Endodermal cell (in vitro differentiated cells): ENCODE results near the gene ZNF239. TPM values are rescaled to one million over a fixed set of nuclear protein-coding genes. Genes with fewer than 3 reads are reported as not detected.

ENCODE experiments used
- DNase-seq: peaks from one replicate; pipeline ENCODE4 v3.0.0-alpha.2; 2017
- H3K27ac ChIP-seq: 2 replicates; pipeline ENCODE4 v1.5.1; 2013; ENCODE audit warnings: mild to moderate bottlenecking, low read depth, low read length, moderate library complexity
- H3K27me3 ChIP-seq: 2 replicates; pipeline ENCODE4 v1.6.1; 2013; ENCODE audit warnings: mild to moderate bottlenecking, low read length, moderate library complexity; ENCODE audit not compliant: insufficient read depth, control insufficient read depth, poor library complexity, severe bottlenecking
- H3K36me3 ChIP-seq: 2 replicates; pipeline ENCODE4 v1.7.0; 2013; ENCODE audit warnings: mild to moderate bottlenecking, low read length, moderate library complexity; ENCODE audit not compliant: control insufficient read depth, insufficient read depth
- H3K4me1 ChIP-seq: one replicate; pipeline ENCODE4 v1.7.0; 2013; ENCODE audit warnings: low read length; ENCODE audit not compliant: control insufficient read depth, insufficient read depth
- H3K4me3 ChIP-seq: 2 replicates; pipeline ENCODE4 v1.5.1; 2013; ENCODE audit warnings: mild to moderate bottlenecking, low read length, moderate library complexity
- H3K9ac ChIP-seq: 2 replicates; pipeline ENCODE4 v1.6.1; 2013; ENCODE audit warnings: mild to moderate bottlenecking, low read length, moderate library complexity; ENCODE audit not compliant: poor library complexity, severe bottlenecking; ENCODE audit errors: extremely low read depth
- H3K9me3 ChIP-seq: 2 replicates; pipeline ENCODE4 v1.6.1; 2013; ENCODE audit warnings: mild to moderate bottlenecking, low read length, moderate library complexity; ENCODE audit not compliant: control insufficient read depth
- H3K27ac Mint-ChIP-seq: 2 replicates; pipeline ENCODE4 v1.8.0; 2020; ENCODE audit warnings: mixed read lengths
- H3K27me3 Mint-ChIP-seq: 2 replicates; pipeline ENCODE4 v1.8.0; 2021; ENCODE audit warnings: mild to moderate bottlenecking, mixed read lengths; ENCODE audit not compliant: insufficient read depth
- H3K36me3 Mint-ChIP-seq: 2 replicates; pipeline ENCODE4 v1.8.0; 2020; ENCODE audit warnings: low read depth, mixed read lengths
- H3K4me1 Mint-ChIP-seq: 2 replicates; pipeline ENCODE4 v1.8.0; 2020; ENCODE audit warnings: mixed read lengths
- H3K4me3 Mint-ChIP-seq: 2 replicates; pipeline ENCODE4 v1.8.0; 2020; ENCODE audit warnings: mild to moderate bottlenecking, moderate library complexity, mixed read lengths
- H3K9me3 Mint-ChIP-seq: 2 replicates; pipeline ENCODE4 v1.8.0; 2020; ENCODE audit warnings: mild to moderate bottlenecking, mixed read lengths
- WGBS, 2 experiments: methylation state at CpG; one replicate each; pipeline versions ENCODE4 v1.1.5 to v1.1.7; 2013; ENCODE audit warnings: missing lambda C conversion rate in 2 of 2, mixed read lengths in 1 of 2; ENCODE audit not compliant: insufficient coverage in 1 of 2, insufficient read length in 1 of 2; 5-methylcytosine and 5-hydroxymethylcytosine counted together
- long read RNA-seq, 4 experiments: library from polyadenylated mRNA in 2 of 4; library from RNA in 1 of 4; library from capped mRNA in 1 of 4; stranded (forward) in 3 of 4; unstranded in 1 of 4; transcript quantifications; one replicate each; pipeline ENCODE4 v2.0.0, GENCODE V29; 2020 to 2021; ENCODE audit warnings: inconsistent platforms in 1 of 4
- polyA plus RNA-seq, 2 experiments: library from polyadenylated mRNA; stranded (reverse); fragments of 50-300 nt; gene quantifications; one replicate each; pipeline ENCODE4 v1.2.3, GENCODE V29; 2013
- total RNA-seq, 2 donors: library from RNA; stranded (reverse); fragmentation: NEBNext Ultra II Directional in 1 of 2; extraction: Animal tissue kit (Norgen Biotek cat#: 25700) in 1 of 2; gene quantifications; 2 replicates in 1 of 2; 3 replicates in 1 of 2; pipeline ENCODE4 v1.2.1, GENCODE V29; 2021
- TF ChIP-seq, protein P1 (sequence below): fragments of 200-600 bp; sonication (generic); conservative IDR thresholded peaks from 2 replicates; pipeline ENCODE4 v1.5.0; 2021; ENCODE audit warnings: antibody characterized with exemption, mild to moderate bottlenecking

ZNF239 gene
- 1 to 10 TPM; 6.2 TPM for total RNA-seq
- polyA plus RNA-seq (2013, experiment 1 of 2) = 4.9 TPM
- 4.8 TPM for polyA plus RNA-seq (2013, experiment 2 of 2)
- long read RNA-seq, experiment 1, partial matches to known transcripts = 0 of 4 reads
- long read RNA-seq, experiment 1, other reads (novel, unspliced or antisense) = 3 of 4 reads
- long read RNA-seq, experiment 2, partial matches to known transcripts = 0 of 6 reads
- long read RNA-seq, experiment 2, other reads (novel, unspliced or antisense) = 4 of 6 reads
- long read RNA-seq, experiment 3, transcript ZNF239-205 (2 exons, 1,904 nt) = major isoform, 10 of 18 reads
- long read RNA-seq, experiment 3, partial matches to known transcripts = 0 of 18 reads
- long read RNA-seq, experiment 3, other reads (novel, unspliced or antisense) = 4 of 18 reads
- long read RNA-seq, experiment 4, transcript ZNF239-205 (2 exons, 1,904 nt) = major isoform, 6 of 10 reads
- long read RNA-seq, experiment 4, partial matches to known transcripts = 0 of 10 reads
- long read RNA-seq, experiment 4, other reads (novel, unspliced or antisense) = 4 of 10 reads

DNA sequence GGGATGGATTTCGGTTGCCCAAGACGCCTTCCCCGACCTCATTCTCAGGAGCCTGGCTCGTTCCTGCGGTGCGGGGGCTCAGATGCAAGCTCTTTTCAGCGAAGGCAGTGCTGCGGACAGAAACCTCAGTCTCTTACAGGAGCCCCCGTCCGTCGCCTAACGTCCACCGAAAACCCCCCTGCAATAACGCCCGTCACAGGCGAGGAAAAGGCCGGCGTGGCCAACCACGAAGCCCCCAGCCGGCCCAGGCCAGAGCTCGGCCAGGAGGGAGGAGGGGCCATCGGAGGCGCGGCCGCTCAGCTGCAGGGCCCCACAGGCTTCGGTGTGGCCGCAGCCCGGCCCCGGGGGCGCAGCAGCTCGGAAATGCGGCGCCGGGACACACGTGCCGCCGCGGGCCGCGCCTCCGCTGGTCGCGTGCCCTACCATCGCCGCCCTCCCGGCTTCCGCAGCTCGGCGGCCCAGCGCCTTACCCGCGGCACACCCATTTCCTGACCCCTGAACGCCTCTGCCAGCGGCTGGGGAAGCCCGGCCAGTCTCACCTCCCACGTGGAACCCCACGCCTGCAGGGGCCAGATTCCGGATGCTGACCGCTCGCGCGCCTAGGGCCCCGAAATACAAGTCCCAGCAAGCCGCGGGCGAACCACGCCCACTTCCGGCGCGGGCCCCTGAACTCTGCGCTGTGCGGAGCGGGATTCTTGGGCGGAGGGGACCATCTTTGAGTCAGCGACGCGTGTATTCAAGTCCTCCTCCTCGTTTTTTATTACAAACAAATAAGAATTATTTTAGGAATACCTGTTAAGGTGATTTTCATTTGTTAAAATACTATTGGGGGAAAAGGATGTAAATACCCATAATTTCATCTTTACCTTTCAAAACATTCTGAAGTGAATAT, at the start of gene ZNF239:
Gene ZNF239 (minus strand): TSS at position 616 of the 892 bp plus-strand sequence. CDS start 16,537 bp downstream, outside the sequence.
- peak within 1 kb of the TSS; percentile 80 for H3K4me3 ChIP-seq
- no peaks in the 10 kb centered on the region for H3K4me1 ChIP-seq
- Mint-ChIP-seq H3K9me3 (peaks cover 16% of the 10 kb centered on the region), H3K27me3 (peaks cover 48% of the 10 kb centered on the region), H3K4me1 (peaks cover 12% of the 10 kb centered on the region), H3K36me3 (peaks cover 6% of the 10 kb centered on the region), H3K4me3 (peak within 1 kb of the TSS; percentile 69), H3K27ac (no peak within 1 kb of the TSS)
- TF ChIP-seq, protein P1, sequence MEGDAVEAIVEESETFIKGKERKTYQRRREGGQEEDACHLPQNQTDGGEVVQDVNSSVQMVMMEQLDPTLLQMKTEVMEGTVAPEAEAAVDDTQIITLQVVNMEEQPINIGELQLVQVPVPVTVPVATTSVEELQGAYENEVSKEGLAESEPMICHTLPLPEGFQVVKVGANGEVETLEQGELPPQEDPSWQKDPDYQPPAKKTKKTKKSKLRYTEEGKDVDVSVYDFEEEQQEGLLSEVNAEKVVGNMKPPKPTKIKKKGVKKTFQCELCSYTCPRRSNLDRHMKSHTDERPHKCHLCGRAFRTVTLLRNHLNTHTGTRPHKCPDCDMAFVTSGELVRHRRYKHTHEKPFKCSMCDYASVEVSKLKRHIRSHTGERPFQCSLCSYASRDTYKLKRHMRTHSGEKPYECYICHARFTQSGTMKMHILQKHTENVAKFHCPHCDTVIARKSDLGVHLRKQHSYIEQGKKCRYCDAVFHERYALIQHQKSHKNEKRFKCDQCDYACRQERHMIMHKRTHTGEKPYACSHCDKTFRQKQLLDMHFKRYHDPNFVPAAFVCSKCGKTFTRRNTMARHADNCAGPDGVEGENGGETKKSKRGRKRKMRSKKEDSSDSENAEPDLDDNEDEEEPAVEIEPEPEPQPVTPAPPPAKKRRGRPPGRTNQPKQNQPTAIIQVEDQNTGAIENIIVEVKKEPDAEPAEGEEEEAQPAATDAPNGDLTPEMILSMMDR = no peak
- peak within 1 kb of the TSS; percentile 28 for H3K9ac ChIP-seq
- H3K27ac ChIP-seq = no peak within 1 kb of the TSS
- H3K36me3 ChIP-seq = peaks cover 7% of the 10 kb centered on the region
- peaks cover 9% of the 10 kb centered on the region for H3K9me3 ChIP-seq
- WGBS, 2 experiments = 8 to 10% methylated on average over 29 to 77 of the region's 78 CpGs
- peaks cover 9% of the 10 kb centered on the region for H3K27me3 ChIP-seq
- peak; percentile 93 for DNase-seq

DNA sequence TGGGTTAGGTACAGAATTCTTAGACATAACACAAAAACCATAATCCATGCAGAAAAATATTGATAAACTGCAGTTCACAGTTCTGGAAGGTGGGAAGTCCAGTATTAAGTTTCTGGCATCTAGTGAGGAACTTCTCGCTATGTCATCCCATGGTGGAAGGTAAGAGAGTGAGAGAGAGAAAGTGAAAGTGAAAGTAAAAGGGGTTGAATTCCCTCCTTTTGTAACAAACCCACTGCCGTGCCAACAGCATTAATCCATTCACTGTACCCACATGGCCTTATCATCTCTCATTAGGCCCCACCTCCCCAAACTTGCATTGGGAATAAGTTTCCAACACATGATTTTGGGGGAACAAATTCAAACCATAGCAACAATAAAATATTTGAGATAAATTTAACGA, 48.9 kb upstream of the ZNF239 start:
- TF ChIP-seq, protein P1 = no peak
- Histone ChIP-seq H3K9ac (no peak overlapping the region), H3K27ac (no peak overlapping the region), H3K4me1 (no peaks in the 10 kb centered on the region), H3K9me3 (no peaks in the 10 kb centered on the region), H3K36me3 (no peaks in the 10 kb centered on the region), H3K4me3 (no peak overlapping the region), H3K27me3 (no peaks in the 10 kb centered on the region)
- Mint-ChIP-seq H3K9me3 (peaks cover 27% of the 10 kb centered on the region), H3K27ac (no peak overlapping the region), H3K27me3 (no peaks in the 10 kb centered on the region), H3K4me1 (no peaks in the 10 kb centered on the region), H3K36me3 (peaks cover 4% of the 10 kb centered on the region), H3K4me3 (no peak overlapping the region)
- 86 to 100% methylated on average over 1 to 3 of the region's 3 CpGs for WGBS, 2 experiments
- DNase-seq = no peak

DNA sequence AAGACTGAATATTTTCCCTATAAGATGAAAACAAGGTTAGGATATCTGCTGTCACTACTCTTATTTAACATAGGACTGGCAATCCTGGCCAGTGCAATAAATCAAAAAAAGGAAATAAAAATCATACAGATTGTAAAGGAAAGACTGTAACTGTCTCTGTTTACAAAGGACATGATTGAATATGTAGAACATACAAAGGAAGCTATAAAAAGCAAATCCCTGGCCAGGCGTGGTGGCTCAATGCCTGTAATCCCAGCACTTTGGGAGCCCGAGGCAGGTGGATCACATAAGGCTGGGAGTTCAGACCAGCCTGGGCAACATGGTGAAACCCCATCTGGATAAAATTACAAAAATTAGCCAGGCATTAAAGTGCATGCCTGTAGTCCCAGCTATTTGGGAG, 47.6 kb upstream of the ZNF239 start:
- H3K9me3 ChIP-seq = peaks cover 10% of the 10 kb centered on the region
- H3K36me3 Mint-ChIP-seq = peaks cover 12% of the 10 kb centered on the region
- H3K4me1 Mint-ChIP-seq = no peaks in the 10 kb centered on the region
- H3K4me1 ChIP-seq = no peaks in the 10 kb centered on the region
- no peaks in the 10 kb centered on the region for H3K27me3 Mint-ChIP-seq
- no peak overlapping the region for H3K27ac Mint-ChIP-seq
- no peak overlapping the region for H3K9ac ChIP-seq
- no peak overlapping the region for H3K4me3 Mint-ChIP-seq
- H3K9me3 Mint-ChIP-seq = peaks cover 36% of the 10 kb centered on the region
- H3K27ac ChIP-seq = no peak overlapping the region
- H3K4me3 ChIP-seq = no peak overlapping the region
- no peaks in the 10 kb centered on the region for H3K27me3 ChIP-seq
- DNase-seq = no peak
- H3K36me3 ChIP-seq = peaks cover 4% of the 10 kb centered on the region
- TF ChIP-seq, protein P1 = no peak
- WGBS, 2 experiments = 90 to 100% methylated on average over 1 to 2 of the region's 2 CpGs
